PC-3 (cell line): Measurements from ENCODE around the gene LIPG. TPM values are rescaled to one million over a fixed set of nuclear protein-coding genes. Genes with fewer than 3 reads are reported as not detected.
"Not testable (repeated sequence)": the region's sequence is repeated elsewhere in the genome, so short reads cannot be mapped to it uniquely, and the experiment has no call there.

Experiments
- ATAC-seq: fragments of 200-7000 bp; cut with Tn5 transposase; 2 replicates; pipeline ENCODE4 v1.9.1; 2020; ENCODE audit warnings: mild to moderate bottlenecking, moderate library complexity
- BruUV-seq: library from RNA; stranded (reverse); fragments of 400-500 nt; replicated peaks from 2 replicates; lab custom pipeline; 2021; lab: Mats Ljungman, UMichigan
- CTCF ChIA-PET: fragments of 300-600 bp; sonication (Branson Sonifier 250); formaldehyde crosslinking; loops from one replicate; lab custom pipeline; 2022; ENCODE audit warnings: antibody characterized with exemption; lab: Charles Lee
- POLR2A ChIA-PET: fragments of 300-600 bp; sonication (Branson Sonifier 250); formaldehyde crosslinking; loops from one replicate; lab custom pipeline; 2022; ENCODE audit warnings: antibody characterized with exemption; ENCODE audit not compliant: unreplicated experiment; lab: Charles Lee
- DNase-seq: peaks from one replicate; pipeline ENCODE4 v3.0.0-alpha.2; 2015
- H2AFZ ChIP-seq: fragments of 300-600 bp; sonication (generic); 2 replicates; pipeline ENCODE4 v1.6.0; 2016; ENCODE audit warnings: antibody characterized with exemption, low read length
- H3F3A ChIP-seq: fragments of 300-600 bp; sonication (generic); one replicate; pipeline ENCODE4 v1.6.0; 2017; ENCODE audit warnings: antibody characterized with exemption, low read length, control low read depth, mild to moderate bottlenecking; ENCODE audit not compliant: unreplicated experiment
- H3K27ac ChIP-seq: fragments of 300-600 bp; sonication (generic); 2 replicates; pipeline ENCODE4 v1.5.1; 2016; ENCODE audit warnings: mild to moderate bottlenecking, low read length
- H3K27me3 ChIP-seq: fragments of 300-600 bp; sonication (generic); 2 replicates; pipeline ENCODE4 v1.6.1; 2016; ENCODE audit warnings: low read length, mixed read lengths
- H3K36me3 ChIP-seq: fragments of 300-600 bp; sonication (generic); 2 replicates; pipeline ENCODE4 v1.6.1; 2016; ENCODE audit warnings: low read depth, mixed run types, low read length, mixed read lengths
- H3K4me1 ChIP-seq: fragments of 300-600 bp; sonication (generic); 2 replicates; pipeline ENCODE4 v1.5.1; 2016; ENCODE audit warnings: low read length; ENCODE audit not compliant: insufficient read depth
- H3K4me2 ChIP-seq: fragments of 300-600 bp; sonication (generic); 2 replicates; pipeline ENCODE4 v1.6.0; 2016; ENCODE audit warnings: low read length
- H3K4me3 ChIP-seq: fragments of 300-600 bp; sonication (generic); 2 replicates; pipeline ENCODE4 v1.5.1; 2016; ENCODE audit warnings: mild to moderate bottlenecking, low read length, mixed read lengths
- H3K79me2 ChIP-seq: fragments of 300-600 bp; sonication (generic); 2 replicates; pipeline ENCODE4 v1.6.1; 2017; ENCODE audit warnings: low read length, mixed read lengths
- H3K9ac ChIP-seq: fragments of 300-600 bp; sonication (generic); 2 replicates; pipeline ENCODE4 v1.6.0; 2016; ENCODE audit warnings: mild to moderate bottlenecking, low read length
- H3K9me2 ChIP-seq: fragments of 300-600 bp; sonication (generic); replicated peaks from 2 replicates; pipeline ENCODE4 v1.6.1; 2016; ENCODE audit warnings: mixed run types, low read length, mixed read lengths
- H3K9me3 ChIP-seq: fragments of 300-600 bp; sonication (generic); 2 replicates; pipeline ENCODE4 v1.6.1; 2016; ENCODE audit warnings: low read length, mixed read lengths
- H4K20me1 ChIP-seq: fragments of 300-600 bp; sonication (generic); 2 replicates; pipeline ENCODE4 v1.6.1; 2016; ENCODE audit warnings: low read length, mixed read lengths
- CTCF ChIP-seq: fragments of 300-600 bp; sonication (generic); conservative IDR thresholded peaks from 2 replicates; pipeline ENCODE4 v1.5.1; 2017; ENCODE audit warnings: antibody characterized with exemption, low read depth, mild to moderate bottlenecking, low read length
- EZH2 ChIP-seq: fragments of 300-600 bp; sonication (generic); IDR thresholded peaks from one replicate; pipeline ENCODE4 v1.6.1; 2017; ENCODE audit warnings: antibody characterized with exemption, mild to moderate bottlenecking, low read length; ENCODE audit not compliant: unreplicated experiment
- EZH2phosphoT487 ChIP-seq: fragments of 300-600 bp; sonication (generic); IDR thresholded peaks from 2 replicates; pipeline ENCODE4 v1.6.1; 2018; ENCODE audit warnings: mild to moderate bottlenecking, antibody characterized with exemption, low read length, borderline replicate concordance
- intact Hi-C: fragments of 100-400 bp; cut with micrococcal nuclease; formaldehyde crosslinking; loops from 2 replicates; pipeline ENCODE4 v1.9.0; 2023
- total RNA-seq: library from RNA; depleted of rRNA; stranded (reverse); fragments of >200 nt; gene quantifications from 2 replicates; pipeline ENCODE4 v1.2.3, GENCODE V29; 2014

LIPG gene
- total RNA-seq, 1 experiment from 2014 or later: 14.8 TPM

GRCh38 chr18:49572611-49573345, 10.9 kb downstream of the LIPG start:
- H3F3A ChIP-seq: no peaks in the 10 kb centered on the region
- no peaks in the 10 kb centered on the region for H3K9me2 ChIP-seq
- CTCF ChIA-PET: no interaction called here
- intact Hi-C loops: no loop called here
- no peak overlapping the region for H3K4me2 ChIP-seq
- DNase-seq (no peak), ATAC-seq (no peak)
- H3K36me3 ChIP-seq: no peaks in the 10 kb centered on the region
- H3K79me2 ChIP-seq: no peaks in the 10 kb centered on the region
- H3K9ac ChIP-seq: no peak overlapping the region
- H3K27ac ChIP-seq: no peak overlapping the region
- no peak overlapping the region for H3K4me3 ChIP-seq
- POLR2A ChIA-PET: no interaction called here
- TF ChIP-seq CTCF: no peak
- no peak for TF ChIP-seq EZH2
- TF ChIP-seq EZH2phosphoT487: no peak
- H2AFZ ChIP-seq: no peak overlapping the region
- no peaks in the 10 kb centered on the region for H3K27me3 ChIP-seq
- no peaks in the 10 kb centered on the region for H3K4me1 ChIP-seq
- H4K20me1 ChIP-seq: no peaks in the 10 kb centered on the region
- no TSS peak for BruUV-seq
- no peaks in the 10 kb centered on the region for H3K9me3 ChIP-seq

GRCh38 chr18:49573835-49574234, 12.0 kb downstream of the LIPG start:
- TF ChIP-seq EZH2phosphoT487: no peak
- no peak for TF ChIP-seq EZH2
- no peak for TF ChIP-seq CTCF
- no peaks in the 10 kb centered on the region for H3K79me2 ChIP-seq
- H3F3A ChIP-seq: no peaks in the 10 kb centered on the region
- H2AFZ ChIP-seq: no peak overlapping the region
- H3K9ac ChIP-seq: no peak overlapping the region
- H3K36me3 ChIP-seq: no peaks in the 10 kb centered on the region
- no peaks in the 10 kb centered on the region for H4K20me1 ChIP-seq
- no TSS peak for BruUV-seq
- H3K9me3 ChIP-seq: no peaks in the 10 kb centered on the region
- ATAC-seq (no peak), DNase-seq (no peak)
- intact Hi-C loops: no loop called here
- no peaks in the 10 kb centered on the region for H3K27me3 ChIP-seq
- H3K9me2 ChIP-seq: no peaks in the 10 kb centered on the region
- no peak overlapping the region for H3K4me3 ChIP-seq
- ChIA-PET POLR2A (no interaction called here), CTCF (no interaction called here)
- no peaks in the 10 kb centered on the region for H3K4me1 ChIP-seq
- H3K27ac ChIP-seq: no peak overlapping the region
- H3K4me2 ChIP-seq: no peak overlapping the region

- H3K27ac ChIP-seq, H3K9ac ChIP-seq, ATAC-seq, H3K9me3 ChIP-seq, DNase-seq, intact Hi-C loops, H3K9me2 ChIP-seq, H3K36me3 ChIP-seq, H3K27me3 ChIP-seq, H3K4me3 ChIP-seq, H2AFZ ChIP-seq, H3K79me2 ChIP-seq, H3K4me2 ChIP-seq, H3F3A ChIP-seq, CTCF ChIA-PET, H3K4me1 ChIP-seq, BruUV-seq, H4K20me1 ChIP-seq, POLR2A ChIA-PET: not testable (repeated sequence)
Observed at GRCh38 chr18:49579041-49579440, 17.2 kb downstream of the LIPG start.

- H3K9me3 ChIP-seq, DNase-seq, H3K27me3 ChIP-seq, H2AFZ ChIP-seq, H3K79me2 ChIP-seq, H3K27ac ChIP-seq, CTCF ChIA-PET, H3K9ac ChIP-seq, ATAC-seq, H3K4me2 ChIP-seq, H3K4me1 ChIP-seq, H3K9me2 ChIP-seq, H3K4me3 ChIP-seq, H4K20me1 ChIP-seq, intact Hi-C loops, BruUV-seq, H3K36me3 ChIP-seq, POLR2A ChIA-PET, H3F3A ChIP-seq: not testable (repeated sequence)
Observed at GRCh38 chr18:49579583-49579982, 17.7 kb downstream of the LIPG start.
